Neutrophil (primary cell): ENCODE results near the gene HNRNPU.

ENCODE experiments used
- H3K27ac ChIP-seq: fragments of 200-600 bp; sonication (generic); 2 replicates; pipeline ENCODE4 v1.5.1; 2016; ENCODE audit warnings: mild to moderate bottlenecking, moderate library complexity
- H3K27me3 ChIP-seq: fragments of 200-600 bp; sonication (generic); 2 replicates; pipeline ENCODE4 v1.6.0; 2016; ENCODE audit warnings: mild to moderate bottlenecking
- H3K36me3 ChIP-seq: fragments of 200-600 bp; sonication (generic); 2 replicates; pipeline ENCODE4 v1.5.1; 2017
- H3K4me1 ChIP-seq, 2 experiments: fragments of 200-600 bp in 1 of 2; sonication (generic) in 1 of 2; 1 replicate in 1 of 2; 2 replicates in 1 of 2; pipeline versions ENCODE4 v1.5.1 to v1.6.1; 2013 to 2016; ENCODE audit warnings: low read depth in 1 of 2, low read length in 1 of 2, mild to moderate bottlenecking in 1 of 2, moderate library complexity in 1 of 2; ENCODE audit not compliant: control insufficient read depth in 1 of 2, insufficient read depth in 1 of 2
- H3K4me3 ChIP-seq, 2 experiments: fragments of 200-600 bp in 1 of 2; sonication (generic) in 1 of 2; 1 replicate in 1 of 2; 2 replicates in 1 of 2; pipeline ENCODE4 v1.5.1; 2013 to 2016; ENCODE audit warnings: low read depth in 1 of 2, low read length in 1 of 2, mild to moderate bottlenecking in 1 of 2, moderate library complexity in 1 of 2
- H3K9me3 ChIP-seq: fragments of 200-600 bp; sonication (generic); 2 replicates; pipeline ENCODE4 v1.5.1; 2016
- TF ChIP-seq, protein P1 (sequence below): fragments of 200-600 bp; sonication (generic); IDR thresholded peaks from 2 replicates; pipeline ENCODE4 v1.5.1; 2016; ENCODE audit warnings: antibody characterized with exemption

HNRNPU gene

GRCh38 chr1:244830639-244831038 lies 33.7 kb downstream of the HNRNPU start:
- Histone ChIP-seq H3K4me1 (peaks cover 14 to 17% of the 10 kb centered on the region in 2 experiments), H3K36me3 (peaks cover 5% of the 10 kb centered on the region), H3K27ac (no peak overlapping the region), H3K9me3 (no peaks in the 10 kb centered on the region), H3K27me3 (no peaks in the 10 kb centered on the region), H3K4me3 (no peak overlapping the region)
- TF ChIP-seq, protein P1, sequence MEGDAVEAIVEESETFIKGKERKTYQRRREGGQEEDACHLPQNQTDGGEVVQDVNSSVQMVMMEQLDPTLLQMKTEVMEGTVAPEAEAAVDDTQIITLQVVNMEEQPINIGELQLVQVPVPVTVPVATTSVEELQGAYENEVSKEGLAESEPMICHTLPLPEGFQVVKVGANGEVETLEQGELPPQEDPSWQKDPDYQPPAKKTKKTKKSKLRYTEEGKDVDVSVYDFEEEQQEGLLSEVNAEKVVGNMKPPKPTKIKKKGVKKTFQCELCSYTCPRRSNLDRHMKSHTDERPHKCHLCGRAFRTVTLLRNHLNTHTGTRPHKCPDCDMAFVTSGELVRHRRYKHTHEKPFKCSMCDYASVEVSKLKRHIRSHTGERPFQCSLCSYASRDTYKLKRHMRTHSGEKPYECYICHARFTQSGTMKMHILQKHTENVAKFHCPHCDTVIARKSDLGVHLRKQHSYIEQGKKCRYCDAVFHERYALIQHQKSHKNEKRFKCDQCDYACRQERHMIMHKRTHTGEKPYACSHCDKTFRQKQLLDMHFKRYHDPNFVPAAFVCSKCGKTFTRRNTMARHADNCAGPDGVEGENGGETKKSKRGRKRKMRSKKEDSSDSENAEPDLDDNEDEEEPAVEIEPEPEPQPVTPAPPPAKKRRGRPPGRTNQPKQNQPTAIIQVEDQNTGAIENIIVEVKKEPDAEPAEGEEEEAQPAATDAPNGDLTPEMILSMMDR: no peak

GRCh38 chr1:244826712-244827111 lies 37.6 kb downstream of the HNRNPU start:
- no peaks in the 10 kb centered on the region for H3K4me1 ChIP-seq
- TF ChIP-seq, protein P1: no peak
- H3K4me3 ChIP-seq: no peak overlapping the region
- no peak overlapping the region for H3K27ac ChIP-seq
- H3K9me3 ChIP-seq: no peaks in the 10 kb centered on the region
- H3K36me3 ChIP-seq: peaks cover 5% of the 10 kb centered on the region
- no peaks in the 10 kb centered on the region for H3K27me3 ChIP-seq

GRCh38 chr1:244822878-244823277 lies 41.5 kb downstream of the HNRNPU start:
- Histone ChIP-seq H3K4me3 (no peak overlapping the region), H3K4me1 (peaks cover 0 to under 1% of the 10 kb centered on the region in 2 experiments)
- TF ChIP-seq, protein P1: no peak

GRCh38 chr1:244821134-244821533 lies 43.2 kb downstream of the HNRNPU start:
- TF ChIP-seq, protein P1: no peak
- Histone ChIP-seq H3K27me3 (no peaks in the 10 kb centered on the region), H3K9me3 (no peaks in the 10 kb centered on the region), H3K4me3 (no peak overlapping the region), H3K4me1 (peaks cover 14 to 18% of the 10 kb centered on the region in 2 experiments), H3K36me3 (no peaks in the 10 kb centered on the region), H3K27ac (no peak overlapping the region)

More at GRCh38 chr1:244822878-244823277, 41.5 kb downstream of the HNRNPU start:
- H3K36me3 ChIP-seq: no peaks in the 10 kb centered on the region
- no peaks in the 10 kb centered on the region for H3K27me3 ChIP-seq
- no peaks in the 10 kb centered on the region for H3K9me3 ChIP-seq
- no peak overlapping the region for H3K27ac ChIP-seq

- no peaks in the 10 kb centered on the region for H3K27me3 ChIP-seq
- H3K4me3 ChIP-seq: no peak overlapping the region
- H3K27ac ChIP-seq: no peak overlapping the region
- H3K4me1 ChIP-seq: peaks cover 24% of the 10 kb centered on the region in 2 experiments
- TF ChIP-seq, protein P1: no peak
- H3K36me3 ChIP-seq: no peaks in the 10 kb centered on the region
- no peaks in the 10 kb centered on the region for H3K9me3 ChIP-seq
Observed at GRCh38 chr1:244820131-244820530, 44.2 kb downstream of the HNRNPU start.
